ENCODE results near the gene CLCA1. TPM values are rescaled to one million over a fixed set of nuclear protein-coding genes. Genes with fewer than 3 reads are reported as not detected.
A peak's percentile ranks its signal among the peaks of the same experiment; 100 is the strongest.

The CLCA1 gene
- total and polyA plus RNA-seq, 2 experiments from 2014 or later: 2.0 to 42.9 TPM

DNA sequence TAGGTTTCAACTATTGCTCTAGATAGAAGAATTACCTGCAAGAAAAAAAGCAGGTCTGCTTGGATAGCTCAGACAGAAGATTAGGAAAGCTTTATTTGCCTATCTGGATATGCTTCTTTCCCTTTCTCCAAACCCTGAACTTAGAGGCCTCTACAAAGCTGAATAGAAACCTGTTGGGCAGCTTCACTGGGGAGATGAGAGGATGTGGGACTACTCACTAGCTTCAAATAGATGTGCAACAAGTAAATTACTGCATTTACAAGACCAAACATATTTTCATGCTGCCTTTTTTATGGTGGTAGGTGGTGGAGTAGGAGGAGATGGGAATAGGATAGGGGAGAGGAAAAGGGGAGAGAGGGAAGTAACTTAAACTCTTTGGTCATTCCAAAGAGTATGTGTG lies 38.4 kb upstream of the CLCA1 start:
- Histone ChIP-seq H3K36me3 (replicated peaks; ENCODE audit: insufficient read depth, low read depth) (no peaks in the 10 kb centered on the region), H3K9me3 (ENCODE audit: low read depth) (no peaks in the 10 kb centered on the region), H3K79me2 (no peaks in the 10 kb centered on the region), H4K20me1 (ENCODE audit: insufficient read depth, poor library complexity, severe bottlenecking) (no peaks in the 10 kb centered on the region), H3K4me2 (no peak overlapping the region), H3K27ac (peak overlapping the region; percentile 61), H3K9me2 (replicated peaks; ENCODE audit: insufficient read depth) (no peaks in the 10 kb centered on the region), H2AFZ (peak overlapping the region; percentile 9), H3K4me1 (ENCODE audit: insufficient read depth) (peaks cover 4% of the 10 kb centered on the region), H3K27me3 (no peaks in the 10 kb centered on the region), H3K4me3 (no peak overlapping the region)
- DNase-seq (ENCODE audit: low spot score): no peak
- TF ChIP-seq EZH2 (IDR thresholded peaks at IDR 0.05; ENCODE audit: borderline replicate concordance): no peak
- TF ChIP-seq, protein P1, sequence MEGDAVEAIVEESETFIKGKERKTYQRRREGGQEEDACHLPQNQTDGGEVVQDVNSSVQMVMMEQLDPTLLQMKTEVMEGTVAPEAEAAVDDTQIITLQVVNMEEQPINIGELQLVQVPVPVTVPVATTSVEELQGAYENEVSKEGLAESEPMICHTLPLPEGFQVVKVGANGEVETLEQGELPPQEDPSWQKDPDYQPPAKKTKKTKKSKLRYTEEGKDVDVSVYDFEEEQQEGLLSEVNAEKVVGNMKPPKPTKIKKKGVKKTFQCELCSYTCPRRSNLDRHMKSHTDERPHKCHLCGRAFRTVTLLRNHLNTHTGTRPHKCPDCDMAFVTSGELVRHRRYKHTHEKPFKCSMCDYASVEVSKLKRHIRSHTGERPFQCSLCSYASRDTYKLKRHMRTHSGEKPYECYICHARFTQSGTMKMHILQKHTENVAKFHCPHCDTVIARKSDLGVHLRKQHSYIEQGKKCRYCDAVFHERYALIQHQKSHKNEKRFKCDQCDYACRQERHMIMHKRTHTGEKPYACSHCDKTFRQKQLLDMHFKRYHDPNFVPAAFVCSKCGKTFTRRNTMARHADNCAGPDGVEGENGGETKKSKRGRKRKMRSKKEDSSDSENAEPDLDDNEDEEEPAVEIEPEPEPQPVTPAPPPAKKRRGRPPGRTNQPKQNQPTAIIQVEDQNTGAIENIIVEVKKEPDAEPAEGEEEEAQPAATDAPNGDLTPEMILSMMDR (IDR thresholded peaks at IDR 0.05; ENCODE audit: poor library complexity): no peak

DNA sequence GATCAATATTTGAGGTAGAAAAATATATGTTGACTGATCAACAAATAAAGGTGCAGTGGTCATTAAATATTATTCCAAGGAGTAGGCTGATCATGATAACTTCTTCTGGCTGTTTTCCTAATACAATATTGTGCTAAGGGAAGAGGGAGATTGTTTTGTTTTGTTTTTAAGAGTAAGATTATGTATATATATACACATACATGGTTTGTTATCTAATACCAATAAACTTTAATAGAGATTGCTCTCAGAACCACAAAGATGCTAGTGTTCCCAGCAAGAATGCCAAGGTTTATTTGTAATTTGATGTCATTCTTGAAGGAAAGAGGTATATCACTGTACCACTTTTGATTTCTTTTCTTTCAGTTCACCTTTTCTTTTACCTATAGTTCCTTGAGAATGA lies 34.7 kb upstream of the CLCA1 start:
- no peaks in the 10 kb centered on the region for H3K36me3 ChIP-seq (replicated peaks; ENCODE audit: insufficient read depth, low read depth)
- no peak overlapping the region for H2AFZ ChIP-seq
- H3K4me1 ChIP-seq (ENCODE audit: insufficient read depth): peaks cover 4% of the 10 kb centered on the region
- no peak for DNase-seq (ENCODE audit: low spot score)
- H3K9me3 ChIP-seq (ENCODE audit: low read depth): no peaks in the 10 kb centered on the region
- TF ChIP-seq, protein P1 (IDR thresholded peaks at IDR 0.05; ENCODE audit: poor library complexity): no peak
- TF ChIP-seq EZH2phosphoT487 (IDR thresholded peaks at IDR 0.05; ENCODE audit: low read depth, severe bottlenecking, unreplicated experiment) (no peak), EZH2 (IDR thresholded peaks at IDR 0.05; ENCODE audit: borderline replicate concordance) (no peak)
- no peaks in the 10 kb centered on the region for H3K9me2 ChIP-seq (replicated peaks; ENCODE audit: insufficient read depth)
- no peaks in the 10 kb centered on the region for H4K20me1 ChIP-seq (ENCODE audit: insufficient read depth, poor library complexity, severe bottlenecking)
- H3K4me3 ChIP-seq: no peak overlapping the region
- no peaks in the 10 kb centered on the region for H3K79me2 ChIP-seq
- H3K27me3 ChIP-seq: peaks cover 4% of the 10 kb centered on the region
- H3K4me2 ChIP-seq: no peak overlapping the region
- no peak overlapping the region for H3K27ac ChIP-seq

DNA sequence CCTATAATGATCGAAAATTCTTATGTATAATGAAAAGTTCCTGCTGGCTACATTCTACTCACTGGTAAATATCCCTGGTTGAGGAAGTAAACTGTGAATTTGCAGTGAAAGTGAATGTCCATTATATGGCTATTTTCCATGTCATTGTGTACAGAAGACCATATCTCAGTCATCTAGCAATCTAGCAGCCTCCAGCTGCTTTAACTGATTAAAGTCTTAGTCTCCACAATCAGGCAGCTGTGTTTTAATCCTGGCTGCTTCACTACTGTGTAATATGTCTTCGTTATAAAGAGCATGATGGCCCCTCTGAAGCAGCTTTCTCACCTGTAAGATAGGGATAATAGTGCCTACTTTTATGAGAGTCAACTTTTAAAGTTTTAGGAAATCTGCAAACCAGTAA lies 33.4 kb upstream of the CLCA1 start:
- Histone ChIP-seq H3K4me1 (ENCODE audit: insufficient read depth) (no peaks in the 10 kb centered on the region), H3K9me2 (replicated peaks; ENCODE audit: insufficient read depth) (no peaks in the 10 kb centered on the region), H2AFZ (no peak overlapping the region), H3K4me2 (no peak overlapping the region), H4K20me1 (ENCODE audit: insufficient read depth, poor library complexity, severe bottlenecking) (no peaks in the 10 kb centered on the region), H3K9me3 (ENCODE audit: low read depth) (no peaks in the 10 kb centered on the region), H3K27ac (no peak overlapping the region), H3K27me3 (peaks cover 8% of the 10 kb centered on the region), H3K79me2 (no peaks in the 10 kb centered on the region), H3K36me3 (replicated peaks; ENCODE audit: insufficient read depth, low read depth) (no peaks in the 10 kb centered on the region), H3K4me3 (no peak overlapping the region)
- 52% methylated on average over 2 of the region's 2 CpGs for WGBS (ENCODE audit: low lambda C conversion rate, missing lambda C conversion rate)
- peak; percentile 46 for TF ChIP-seq EZH2phosphoT487 (IDR thresholded peaks at IDR 0.05; ENCODE audit: low read depth, severe bottlenecking, unreplicated experiment)
- TF ChIP-seq, protein P1 (IDR thresholded peaks at IDR 0.05; ENCODE audit: poor library complexity): no peak
- no peak for TF ChIP-seq EZH2 (IDR thresholded peaks at IDR 0.05; ENCODE audit: borderline replicate concordance)
- no peak for DNase-seq (ENCODE audit: low spot score)

DNA sequence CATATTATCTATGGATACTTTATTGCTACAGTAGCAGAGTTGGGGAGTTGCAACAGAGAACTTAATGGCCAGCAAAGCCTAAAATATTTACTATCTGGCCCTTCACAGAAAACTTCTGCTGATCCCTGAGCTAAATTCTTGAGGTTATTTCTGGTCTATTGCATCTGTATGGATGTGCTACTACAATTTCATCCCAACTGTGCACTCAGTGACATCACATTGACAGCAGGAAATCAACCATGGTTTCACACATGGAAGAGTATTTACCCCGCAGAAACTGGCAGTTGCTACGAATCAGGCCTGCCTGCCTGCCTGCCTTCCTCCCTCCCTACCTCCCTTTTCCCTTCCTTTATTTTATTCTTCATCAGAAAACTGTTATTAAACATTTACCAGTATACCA lies 32.7 kb upstream of the CLCA1 start:
- Histone ChIP-seq H4K20me1 (ENCODE audit: insufficient read depth, poor library complexity, severe bottlenecking) (no peaks in the 10 kb centered on the region), H3K79me2 (no peaks in the 10 kb centered on the region), H3K36me3 (replicated peaks; ENCODE audit: insufficient read depth, low read depth) (no peaks in the 10 kb centered on the region), H3K27me3 (peaks cover 8% of the 10 kb centered on the region), H3K4me3 (no peak overlapping the region), H3K4me1 (ENCODE audit: insufficient read depth) (no peaks in the 10 kb centered on the region), H3K27ac (no peak overlapping the region), H3K9me2 (replicated peaks; ENCODE audit: insufficient read depth) (no peaks in the 10 kb centered on the region), H3K9me3 (ENCODE audit: low read depth) (no peaks in the 10 kb centered on the region), H2AFZ (no peak overlapping the region), H3K4me2 (no peak overlapping the region)
- TF ChIP-seq EZH2 (IDR thresholded peaks at IDR 0.05; ENCODE audit: borderline replicate concordance): no peak
- no peak for TF ChIP-seq EZH2phosphoT487 (IDR thresholded peaks at IDR 0.05; ENCODE audit: low read depth, severe bottlenecking, unreplicated experiment)
- TF ChIP-seq, protein P1 (IDR thresholded peaks at IDR 0.05; ENCODE audit: poor library complexity): no peak
- 76% methylated on average over 2 of the region's 2 CpGs for WGBS (ENCODE audit: low lambda C conversion rate, missing lambda C conversion rate)
- no peak for DNase-seq (ENCODE audit: low spot score)
